ENCODE data around the gene ACSS1.

ACSS1 gene

DNA sequence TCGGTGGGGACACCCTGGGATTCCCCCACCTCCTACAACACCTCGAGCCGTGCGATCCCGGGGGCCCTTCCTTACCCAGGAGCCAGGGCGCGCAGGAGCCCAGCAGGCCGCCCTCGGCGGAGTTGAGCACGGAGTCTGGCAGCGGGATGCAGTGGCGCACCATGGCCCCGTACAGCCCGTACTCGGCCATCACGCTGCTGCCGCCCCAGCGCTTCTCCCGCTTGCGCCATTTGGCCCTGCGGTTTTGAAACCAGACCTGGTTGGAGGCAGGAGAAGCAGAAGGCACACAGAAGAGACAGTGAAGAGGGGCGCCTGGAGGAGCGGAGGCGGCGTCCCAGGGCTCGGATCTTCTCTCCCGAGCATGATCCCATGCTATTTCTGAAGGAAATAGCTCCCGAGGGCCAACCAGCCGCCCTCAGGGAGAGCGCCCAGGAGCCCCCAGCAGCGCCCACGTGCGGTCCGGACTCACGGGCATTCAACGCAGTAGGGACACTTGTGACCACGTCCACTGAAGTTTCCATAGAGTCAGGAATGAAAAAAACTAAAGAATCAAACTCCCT, 19.8 kb upstream of the ACSS1 start:
- no peak for DNase-seq

DNA sequence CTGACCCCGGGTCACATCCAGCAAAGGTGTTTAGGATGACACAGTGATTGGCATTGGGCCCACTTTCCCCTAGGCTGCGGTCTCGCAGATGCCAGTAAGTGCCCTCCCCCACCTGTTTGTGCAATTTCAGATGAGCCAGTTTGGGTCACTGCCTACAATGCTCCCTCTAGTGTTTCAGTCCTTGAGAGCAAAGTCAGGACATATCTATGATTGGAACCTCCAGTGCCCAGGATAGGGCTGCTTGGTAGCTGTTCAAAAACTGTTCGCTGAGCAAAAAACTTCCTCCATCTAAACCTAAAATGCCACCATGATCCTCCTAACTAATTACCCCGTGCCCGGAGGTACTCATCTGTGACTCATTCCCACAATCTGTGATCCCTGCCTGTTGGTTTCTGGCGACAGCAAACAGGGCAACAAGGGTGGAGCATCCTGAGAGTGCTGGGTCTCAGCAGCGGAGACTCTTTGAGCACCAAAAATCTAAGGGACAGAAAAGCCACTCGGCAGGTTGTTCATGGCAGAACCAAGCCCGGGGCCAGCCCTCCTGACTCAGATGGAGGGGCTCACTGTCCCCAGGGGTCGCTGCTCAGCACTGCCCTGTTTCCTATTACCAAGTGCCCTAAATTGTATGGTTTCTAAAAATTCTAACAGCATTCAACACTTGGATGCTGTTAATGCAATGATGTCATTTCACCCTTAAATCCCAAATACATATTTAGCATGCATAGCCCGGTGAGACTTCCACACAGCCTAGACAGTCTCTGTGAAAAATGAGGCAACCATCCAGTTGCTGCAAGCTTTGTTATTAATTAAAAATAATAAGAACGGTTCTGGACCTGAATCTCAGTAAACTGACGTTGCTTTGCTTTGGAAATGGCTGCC, 19.0 kb upstream of the ACSS1 start:
- no peak for DNase-seq

DNA sequence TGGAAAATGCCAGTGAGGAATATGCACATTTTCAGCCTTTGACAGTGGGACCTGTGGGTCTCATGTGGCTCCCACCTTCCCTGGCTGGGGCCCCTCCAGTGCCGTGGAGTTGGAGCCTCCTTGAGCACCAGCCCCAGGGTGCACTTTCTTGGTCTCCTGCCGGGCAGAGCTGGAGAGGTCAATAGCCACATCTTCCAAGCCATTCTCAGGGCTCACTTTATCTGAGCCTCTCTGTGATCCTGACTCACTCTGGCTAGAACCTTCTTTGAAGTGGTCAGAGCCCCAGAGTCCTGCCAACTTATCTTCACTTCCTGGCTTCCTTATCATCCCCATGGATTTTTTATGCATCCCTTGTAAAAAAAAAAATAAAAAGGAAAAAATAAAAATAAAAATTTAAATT, 18.3 kb upstream of the ACSS1 start:
- no peak for DNase-seq

DNA sequence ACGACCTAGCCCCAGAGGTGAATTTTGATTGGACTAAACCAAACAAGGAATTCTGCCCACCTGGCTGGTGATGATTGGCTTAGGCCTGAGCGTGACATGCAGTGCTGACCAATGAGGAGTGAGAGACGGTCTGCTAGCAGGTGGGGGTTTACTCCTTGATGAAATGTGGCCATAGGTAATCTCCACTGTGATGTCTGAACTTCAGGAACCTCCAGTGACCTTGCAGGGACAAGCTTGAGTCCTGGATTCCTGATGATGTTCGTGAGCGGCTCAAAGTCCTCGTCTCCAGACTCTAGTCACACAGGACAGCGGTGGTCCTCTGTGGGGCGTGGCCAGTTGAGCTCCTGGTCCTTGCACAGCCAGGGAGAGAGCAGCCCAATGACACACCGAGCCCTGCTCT, 15.6 kb upstream of the ACSS1 start:
- no peak for DNase-seq

DNA sequence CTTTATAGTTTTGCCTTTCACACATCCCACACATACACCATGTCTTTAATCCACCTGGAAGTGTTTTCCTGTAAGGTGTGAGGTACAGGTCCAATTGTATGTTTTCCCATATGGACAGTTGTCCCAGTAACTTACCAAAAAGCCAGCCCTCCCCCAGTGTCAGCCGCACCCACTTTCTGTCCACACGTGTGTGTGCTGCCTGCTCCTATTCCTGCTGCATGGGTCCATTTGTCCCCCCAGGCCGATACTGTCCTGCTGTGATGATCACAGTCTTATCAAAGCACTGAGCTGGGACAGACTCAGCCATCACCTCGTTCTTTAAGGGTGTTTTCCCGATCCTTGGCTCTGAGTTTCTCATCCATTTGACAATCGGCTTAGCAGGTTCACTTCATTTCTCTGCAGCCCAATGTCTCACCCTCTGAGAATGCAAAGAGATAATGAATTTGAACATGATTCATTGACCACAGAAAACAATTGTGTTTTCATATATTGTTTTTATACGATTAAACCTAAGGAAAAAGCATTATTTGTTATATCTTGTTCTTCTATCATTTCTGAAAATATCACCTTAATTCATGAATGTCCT, 14.4 kb upstream of the ACSS1 start:
- no peak for DNase-seq

DNA sequence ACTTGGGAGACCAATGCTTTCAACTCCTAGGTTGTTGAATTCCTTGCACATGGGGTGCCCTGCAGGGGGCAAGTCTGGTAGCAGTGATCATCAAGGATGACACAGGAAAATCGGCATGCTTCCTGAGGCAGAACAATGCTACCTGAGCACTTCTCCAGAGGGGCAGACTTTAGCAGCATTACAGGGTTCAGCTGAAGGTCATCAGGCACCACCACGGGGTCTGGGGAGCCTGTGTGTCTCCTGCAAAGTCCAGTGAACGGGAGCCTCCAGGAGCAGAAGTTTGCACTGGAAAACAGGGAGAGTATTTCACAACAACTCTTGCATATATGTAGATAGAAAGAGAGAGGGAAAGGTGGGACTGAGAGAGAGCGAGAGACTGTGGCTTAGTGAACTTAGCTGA, 13.8 kb upstream of the ACSS1 start:
- no peak for DNase-seq

DNA sequence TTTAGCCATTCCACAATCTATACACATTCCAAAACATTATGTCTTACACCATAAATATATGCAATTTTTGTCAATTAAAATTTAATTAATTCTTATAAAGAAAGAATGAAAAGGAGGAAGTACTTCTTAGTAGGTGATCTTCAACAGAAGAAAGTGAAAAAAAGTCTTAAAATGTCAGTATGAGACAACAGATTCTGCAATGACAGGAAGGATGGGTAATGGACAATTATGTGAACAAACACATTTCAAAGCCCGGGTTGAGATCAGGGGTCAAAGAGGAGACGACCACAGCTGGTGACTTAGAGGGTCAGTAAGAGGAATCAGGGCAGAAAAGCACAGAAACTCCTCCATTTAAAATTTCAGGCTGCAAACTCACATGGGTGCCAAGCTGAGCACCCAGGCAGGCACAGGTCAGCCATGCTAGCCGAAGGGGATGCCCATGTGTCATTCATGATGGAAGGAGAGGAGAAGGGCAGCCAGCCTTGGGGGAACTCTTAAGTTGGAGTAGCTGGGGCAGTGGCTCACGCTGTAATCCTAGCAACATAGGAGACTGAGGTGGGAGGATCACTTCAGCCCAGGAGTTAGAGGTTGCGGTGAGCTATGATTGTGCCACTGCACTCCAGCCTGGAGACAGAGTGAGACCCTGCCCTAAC, 13.0 kb upstream of the ACSS1 start:
- no peak for DNase-seq

DNA sequence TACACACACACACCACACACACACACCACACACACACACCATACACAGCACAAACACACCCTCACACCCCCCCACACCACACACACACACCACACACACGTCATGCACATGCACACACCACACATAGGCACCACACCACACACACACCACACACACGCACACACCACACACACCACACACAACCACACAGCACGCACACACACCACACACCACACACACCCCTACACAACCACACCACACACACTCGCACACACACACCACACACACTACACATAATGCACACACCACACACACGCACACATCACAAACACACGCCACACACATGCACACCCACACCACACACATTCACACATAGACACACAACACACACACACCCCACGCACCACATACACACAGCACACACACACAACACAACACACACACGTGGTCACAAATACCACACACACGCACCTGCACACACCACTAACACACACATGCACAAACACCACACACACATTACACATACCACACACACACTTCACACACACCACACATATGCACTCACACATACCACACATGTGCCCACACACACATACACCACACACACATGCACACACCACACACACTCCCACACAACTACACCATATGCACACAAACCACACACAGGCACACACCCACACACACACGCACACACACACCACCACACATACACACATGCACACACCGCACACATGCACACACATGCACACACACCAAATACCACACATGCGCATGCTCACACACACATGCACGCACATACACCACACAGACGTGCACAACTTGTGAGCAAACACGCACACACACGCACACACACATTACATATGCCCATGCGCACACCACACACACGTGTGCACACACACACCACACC, 9.4 kb upstream of the ACSS1 start:
- peak; percentile 7 for DNase-seq

DNA sequence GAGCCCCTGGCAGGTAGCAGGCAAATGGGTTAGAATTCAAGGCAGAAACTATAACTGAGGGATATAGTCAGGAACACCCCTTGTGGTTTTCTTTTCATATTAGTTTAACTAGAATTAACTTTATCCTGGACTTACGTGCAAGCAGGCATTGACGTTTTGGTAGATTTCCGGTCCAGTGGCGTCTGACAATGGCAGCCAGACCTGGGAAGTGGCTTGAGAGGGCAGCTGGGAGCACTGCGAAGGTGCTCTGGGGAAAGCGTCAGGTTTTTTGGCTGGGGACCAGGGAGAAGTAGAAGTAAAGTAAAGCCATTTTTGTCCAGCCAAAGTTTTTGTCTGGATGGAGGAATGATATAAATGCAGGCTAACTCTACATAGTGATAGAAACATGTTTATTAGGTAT, 8.4 kb upstream of the ACSS1 start:
- DNase-seq = peak; percentile 10

DNA sequence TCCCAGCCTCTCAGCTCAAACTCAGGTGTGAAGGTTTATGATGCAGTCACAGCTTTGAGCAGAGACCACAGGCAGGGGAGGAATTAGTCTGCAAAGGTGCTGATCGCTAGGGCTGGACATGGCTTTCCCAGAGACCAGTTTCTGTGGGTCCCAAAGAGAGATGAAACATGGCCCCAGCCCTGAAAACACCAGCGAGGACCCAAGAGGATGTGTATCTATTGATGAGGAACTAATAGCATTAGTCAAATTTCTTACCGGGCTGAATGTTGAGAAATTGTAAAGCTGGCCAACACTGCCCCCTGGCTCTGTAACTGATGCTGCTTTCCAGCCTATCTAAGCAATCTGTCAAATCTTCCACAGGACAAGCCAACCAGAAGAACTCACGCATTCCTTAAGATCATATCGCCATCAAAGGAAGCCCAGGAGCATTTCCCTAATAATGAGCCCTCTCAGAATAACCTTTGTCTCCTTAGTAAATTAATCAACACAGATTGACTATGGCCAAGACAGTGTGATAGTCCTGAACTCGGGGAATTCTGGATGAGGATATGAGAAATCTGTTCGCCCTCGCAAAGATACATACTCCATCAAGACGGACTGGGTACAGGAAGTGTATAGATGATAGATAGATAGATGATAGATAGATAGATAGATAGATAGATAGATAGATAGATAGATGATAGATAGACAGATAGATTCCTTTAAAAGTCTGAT, 7.8 kb upstream of the ACSS1 start:
- peak; percentile 72 for DNase-seq

DNA sequence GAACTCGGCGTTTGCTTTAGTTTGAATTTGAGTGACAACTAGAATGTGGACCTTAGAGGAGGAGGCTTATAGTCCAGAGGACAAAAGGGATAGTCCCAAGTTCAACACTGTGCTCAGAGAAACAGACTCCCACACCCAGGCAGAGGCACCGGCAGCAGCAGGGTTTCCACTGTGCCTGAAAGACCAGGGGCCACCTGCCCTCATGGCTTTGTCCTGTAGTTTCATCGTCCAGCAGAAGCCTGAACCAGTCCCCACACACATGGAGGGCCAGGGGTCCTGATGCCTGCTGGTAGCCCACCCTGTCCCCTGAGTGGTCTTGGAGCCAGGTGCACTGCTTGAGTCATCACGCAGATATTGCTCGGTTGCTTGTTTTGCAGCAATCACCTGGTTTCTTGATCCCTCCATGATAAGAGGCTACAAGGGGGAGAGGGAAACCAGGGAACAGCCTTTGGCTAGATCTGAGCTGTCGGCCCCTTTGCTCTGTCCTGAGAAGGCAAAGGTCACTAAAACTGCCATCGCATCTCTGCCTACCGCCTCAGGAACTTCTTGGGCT, 7.2 kb upstream of the ACSS1 start:
- no peak for DNase-seq

DNA sequence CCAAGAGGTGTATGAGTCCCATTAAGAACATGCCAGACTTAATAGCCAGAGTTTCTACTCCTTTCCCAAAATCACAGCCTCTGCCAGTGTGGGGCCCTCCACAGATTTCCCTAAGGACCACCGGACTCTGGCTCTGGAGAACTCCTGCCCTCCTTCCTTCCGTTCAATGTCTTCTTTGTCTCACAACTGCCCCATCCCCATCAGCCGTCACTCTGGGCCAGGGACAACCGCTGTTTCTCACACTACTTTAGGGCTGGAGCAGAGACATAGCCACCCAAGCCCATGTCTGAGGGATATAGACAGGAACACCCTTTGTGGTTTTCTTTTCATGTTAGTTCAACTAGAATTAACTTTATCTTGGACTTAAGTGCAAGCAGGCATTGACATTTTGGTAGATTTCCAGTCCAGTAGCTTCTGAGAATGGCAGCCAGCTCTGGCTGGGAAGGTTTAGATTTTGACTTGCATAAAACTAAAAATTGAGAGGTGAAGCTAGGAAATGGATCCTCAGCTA, 6.7 kb upstream of the ACSS1 start:
- peak; percentile 6 for DNase-seq

DNA sequence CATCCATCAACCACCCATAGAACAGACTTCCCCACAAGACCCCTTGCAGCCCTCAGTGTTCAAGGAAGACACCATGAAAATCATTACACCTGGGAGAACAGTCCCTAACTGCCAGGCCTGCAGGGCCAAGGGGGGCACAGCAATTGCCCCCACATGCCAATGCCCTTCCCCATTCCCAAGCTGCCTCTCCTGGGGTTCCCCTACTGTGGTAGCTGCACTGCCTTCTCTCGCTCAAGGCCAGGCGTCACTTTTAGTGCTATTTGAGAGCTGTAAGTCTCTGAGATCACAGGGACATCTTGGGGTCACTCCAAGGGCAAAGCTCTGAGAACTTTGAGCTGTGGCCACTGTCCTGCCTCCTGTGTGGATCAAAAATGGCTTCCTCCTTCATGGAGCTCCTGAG, 6.0 kb upstream of the ACSS1 start:
- peak; percentile 7 for DNase-seq

DNA sequence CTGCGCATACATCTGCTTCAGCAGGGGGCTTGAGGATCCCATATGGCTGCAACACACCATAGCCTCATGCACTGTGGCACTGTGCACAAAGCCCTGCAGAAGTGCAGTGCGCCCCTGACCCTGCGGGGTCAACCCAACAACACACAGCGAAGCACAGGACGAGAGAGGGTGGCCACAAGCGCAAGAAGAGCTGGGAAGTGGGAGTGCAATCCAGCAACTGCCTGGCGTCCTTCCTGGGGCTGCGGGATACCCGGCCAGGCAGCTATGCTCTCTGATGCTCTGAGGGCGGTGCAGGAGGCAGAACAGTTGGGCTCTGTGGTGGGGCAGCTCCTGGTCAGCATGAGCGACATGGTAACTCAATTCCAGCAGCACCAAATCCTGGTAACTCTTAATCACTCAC, 5.6 kb upstream of the ACSS1 start:
- peak; percentile 24 for DNase-seq

DNA sequence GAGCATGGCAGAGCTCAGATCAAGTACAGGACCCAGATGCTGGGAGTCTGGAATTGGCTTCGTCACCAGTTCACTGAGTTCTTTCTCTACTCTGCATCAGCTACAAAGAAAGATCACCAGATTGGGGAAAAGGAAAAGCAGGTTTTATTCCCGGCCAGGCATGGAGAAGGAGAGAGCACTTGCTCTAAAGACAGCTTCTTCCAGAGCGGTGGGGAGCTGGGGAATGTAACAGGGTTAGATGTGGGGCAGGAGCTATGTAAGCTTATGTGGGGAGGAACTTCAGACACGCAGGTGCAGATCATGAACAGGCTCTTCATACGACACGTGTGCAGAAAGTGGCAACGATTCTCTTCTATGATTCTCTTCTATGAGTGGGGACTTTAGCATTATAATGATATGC, 4.9 kb upstream of the ACSS1 start:
- DNase-seq = no peak

DNA sequence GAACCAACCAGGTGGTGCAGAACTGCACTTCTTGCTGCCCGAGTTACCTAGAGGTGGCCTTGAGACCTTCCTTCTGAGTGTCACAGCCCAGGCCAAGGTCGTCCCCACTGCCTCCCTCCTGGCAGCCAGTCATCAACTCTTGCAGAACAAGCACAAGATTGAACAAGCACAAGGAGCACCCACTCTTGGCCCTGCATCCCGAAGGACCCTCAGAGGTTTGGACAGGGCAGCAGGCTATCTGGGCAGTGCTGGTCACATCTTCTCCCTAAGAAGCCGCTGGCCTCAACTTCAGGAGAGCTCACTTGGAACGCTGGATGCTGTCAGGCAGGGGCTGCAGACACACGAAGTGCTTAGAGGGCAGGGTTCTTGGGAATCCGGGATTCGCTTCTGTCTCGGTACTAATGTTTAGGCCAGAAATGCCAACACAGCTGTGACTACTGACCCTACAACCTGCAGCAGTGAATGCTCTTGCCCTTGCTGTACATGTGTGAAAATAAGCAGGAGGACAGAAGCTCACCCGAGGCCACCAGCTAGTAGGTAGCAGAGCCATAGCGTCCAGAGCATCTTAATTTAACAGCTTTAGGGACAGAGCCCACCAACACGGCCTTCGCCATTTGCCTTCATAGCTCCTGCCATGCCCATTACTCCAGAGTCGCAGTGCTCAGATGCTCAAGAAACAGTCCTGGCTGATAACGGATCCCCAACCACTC, 4.0 kb upstream of the ACSS1 start:
- peak; percentile 7 for DNase-seq

DNA sequence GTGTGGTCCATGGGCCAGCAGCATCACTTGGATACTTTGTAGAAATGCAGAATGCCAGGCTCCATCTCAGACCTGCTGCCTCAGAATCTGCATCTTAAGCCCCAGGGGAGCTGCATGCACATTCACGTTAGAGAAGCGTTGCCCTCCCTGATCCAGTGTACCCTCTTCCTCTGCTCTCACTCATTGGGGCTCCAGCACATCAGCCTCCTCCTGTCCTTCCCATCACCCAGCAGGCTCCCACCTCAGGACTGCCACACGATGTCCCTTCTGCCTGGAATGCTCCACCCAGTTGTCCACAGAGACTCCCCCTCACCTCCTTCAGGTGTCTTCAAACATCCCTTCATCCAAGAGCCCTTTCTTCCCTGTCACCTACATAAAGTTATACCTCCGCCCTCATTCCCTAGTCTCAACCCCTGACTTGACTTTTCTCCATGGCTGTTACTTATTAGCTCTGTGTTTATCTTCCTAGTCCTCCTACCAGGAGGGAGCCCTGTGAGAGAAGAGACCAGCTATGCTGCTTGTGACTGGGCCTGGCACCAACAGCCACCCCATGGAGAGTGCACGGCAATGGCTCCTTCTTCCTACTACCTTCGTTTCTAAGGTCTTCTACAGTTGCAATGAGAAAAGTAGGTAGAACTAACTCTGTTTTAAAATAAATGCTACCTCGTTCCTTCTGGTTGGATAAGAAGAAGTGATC, 3.3 kb upstream of the ACSS1 start:
- DNase-seq = peak; percentile 10

DNA sequence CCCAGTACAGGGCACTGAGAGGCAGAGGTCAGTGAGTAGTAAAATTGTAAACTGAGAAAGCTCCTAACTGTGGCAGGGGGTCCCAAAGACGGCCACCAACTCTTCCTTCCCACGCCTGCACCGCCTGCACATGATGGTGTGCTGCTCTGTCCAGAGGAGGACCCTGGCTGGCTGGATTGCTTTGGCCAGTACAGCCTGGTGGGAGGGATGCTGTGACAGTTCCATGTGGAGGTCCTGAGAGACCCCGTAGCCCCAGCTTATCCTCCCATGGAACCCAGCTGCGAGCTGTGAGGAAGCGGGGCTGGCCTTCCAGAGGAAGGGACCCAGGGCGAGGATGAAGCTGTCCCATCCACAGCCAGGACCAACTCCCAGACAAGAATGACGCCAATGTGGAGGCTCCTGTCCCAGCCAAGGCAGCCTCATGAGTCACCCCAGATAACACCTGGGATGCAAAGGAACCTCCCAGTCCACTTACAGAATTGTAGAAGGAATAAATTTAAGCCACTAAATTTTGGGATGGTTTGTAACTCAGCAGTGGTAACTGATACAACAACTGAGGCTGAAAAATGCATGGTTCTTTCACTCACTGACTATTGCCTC, 2.0 kb upstream of the ACSS1 start:
- DNase-seq = peak; percentile 25

Data from left hindlimb (tissue), 1 donor.